SU-DHL-6 (cell line): ENCODE measurements around the gene GAN.

ENCODE experiments used
- H2AFZ ChIP-seq: fragments of 200-600 bp; sonication (generic); 2 replicates; pipeline ENCODE4 v1.6.1; 2014; ENCODE audit warnings: low read depth, mild to moderate bottlenecking, moderate library complexity, mixed read lengths, antibody characterized with exemption, low read length; ENCODE audit not compliant: severe bottlenecking
- H3F3A ChIP-seq: fragments of 200-600 bp; shearing (Covaris generic); 2 replicates; pipeline ENCODE4 v1.6.0; 2016; ENCODE audit warnings: antibody characterized with exemption, mild to moderate bottlenecking; ENCODE audit not compliant: insufficient read depth
- H3K27ac ChIP-seq: fragments of 200-600 bp; sonication (generic); 2 replicates; pipeline ENCODE4 v1.5.1; 2016; ENCODE audit warnings: low read depth, mild to moderate bottlenecking, low read length, moderate library complexity, mixed read lengths
- H3K27me3 ChIP-seq: fragments of 200-600 bp; sonication (generic), shearing (Covaris generic); 2 replicates; pipeline ENCODE4 v1.6.0; 2014; ENCODE audit warnings: mild to moderate bottlenecking, low read length
- H3K36me3 ChIP-seq: fragments of 200-600 bp; sonication (generic); 2 replicates; pipeline ENCODE4 v1.6.1; 2014; ENCODE audit warnings: mild to moderate bottlenecking, low read length, mixed read lengths
- H3K4me2 ChIP-seq: fragments of 300-600, 200-600 bp; shearing (Covaris generic), sonication (generic); 2 replicates; pipeline ENCODE4 v1.6.0; 2014; ENCODE audit warnings: low read length, low read depth, mild to moderate bottlenecking; ENCODE audit not compliant: poor library complexity, severe bottlenecking
- H3K4me3 ChIP-seq: fragments of 200-600 bp; sonication (generic); 2 replicates; pipeline ENCODE4 v1.5.1; 2014; ENCODE audit warnings: antibody characterized with exemption, low read length, mild to moderate bottlenecking, mixed read lengths; ENCODE audit not compliant: insufficient read depth, poor library complexity, severe bottlenecking
- H3K79me2 ChIP-seq: fragments of 200-600 bp; sonication (generic); 2 replicates; pipeline ENCODE4 v1.6.1; 2014; ENCODE audit warnings: mild to moderate bottlenecking, low read length, moderate library complexity; ENCODE audit not compliant: insufficient read depth
- H3K9ac ChIP-seq: fragments of 200-600 bp; sonication (generic); 2 replicates; pipeline ENCODE4 v1.7.0; 2014; ENCODE audit warnings: mild to moderate bottlenecking, low read length
- H3K9me2 ChIP-seq: fragments of 200-600 bp; sonication (generic); replicated peaks from 2 replicates; pipeline ENCODE4 v1.6.1; 2014; ENCODE audit warnings: low read length; ENCODE audit not compliant: insufficient read depth
- H3K9me3 ChIP-seq: fragments of 200-600 bp; sonication (generic); 2 replicates; pipeline ENCODE4 v1.6.1; 2014; ENCODE audit warnings: low read length, mixed read lengths; ENCODE audit not compliant: insufficient read depth
- H4K20me1 ChIP-seq: fragments of 200-600 bp; sonication (generic); 2 replicates; pipeline ENCODE4 v1.6.1; 2014; ENCODE audit warnings: low read depth, mild to moderate bottlenecking, antibody characterized with exemption, low read length, moderate library complexity, mixed read lengths
- EZH2phosphoT487 ChIP-seq: fragments of 200-600 bp; sonication (generic), shearing (Covaris generic); conservative IDR thresholded peaks from 2 replicates; pipeline ENCODE4 v1.6.1; 2018; ENCODE audit warnings: mild to moderate bottlenecking, antibody characterized with exemption, low read length, moderate library complexity, mixed read lengths
- TF ChIP-seq, protein P1 (sequence below): fragments of 200-600 bp; sonication (generic); IDR thresholded peaks from one replicate; pipeline ENCODE4 v1.5.1; 2017; ENCODE audit warnings: antibody characterized with exemption, mild to moderate bottlenecking, low read length, moderate library complexity; ENCODE audit not compliant: insufficient read depth, poor library complexity, severe bottlenecking

GAN gene

DNA sequence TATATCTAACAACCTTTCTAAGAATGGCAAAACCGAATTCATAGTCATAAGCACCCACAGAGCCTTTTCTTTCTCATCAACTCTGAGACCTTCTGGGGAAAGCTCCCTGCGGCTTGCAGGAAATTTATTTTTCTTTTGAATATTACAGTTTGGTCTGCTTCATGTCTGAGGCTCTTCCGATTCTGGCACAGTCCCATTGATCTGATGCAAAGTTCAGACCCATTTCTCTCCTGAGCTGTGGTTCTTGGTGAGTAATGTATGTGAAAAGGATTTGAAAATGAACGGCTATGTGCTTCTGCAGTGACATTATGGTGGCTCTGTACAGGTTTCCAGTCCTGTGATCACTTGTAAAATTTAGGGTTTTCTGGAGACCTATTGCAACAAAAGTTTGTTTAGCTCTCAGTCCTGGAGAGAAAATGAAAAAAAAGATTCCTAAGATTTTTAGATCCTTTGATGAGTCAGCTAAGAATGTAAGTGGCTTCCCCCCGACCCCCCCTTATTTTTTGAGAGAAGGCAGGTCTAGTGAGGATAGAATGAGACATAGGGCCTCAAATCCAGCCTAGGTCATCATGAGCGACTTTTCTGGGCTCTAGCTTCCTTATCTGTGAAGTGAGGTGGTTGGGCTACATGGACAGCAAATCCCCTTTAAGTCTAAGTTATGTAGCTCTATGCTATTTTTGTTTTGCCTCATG, 4.6 kb downstream of the GAN start:
- H3K9ac ChIP-seq: no peak overlapping the region
- no peaks in the 10 kb centered on the region for H3K27me3 ChIP-seq
- no peak overlapping the region for H3K27ac ChIP-seq
- no peaks in the 10 kb centered on the region for H3K9me2 ChIP-seq
- H4K20me1 ChIP-seq: peaks cover 19% of the 10 kb centered on the region
- no peak overlapping the region for H2AFZ ChIP-seq
- H3K79me2 ChIP-seq: 0 out of 2 replicates have a peak, but pooled peaks cover 7% of the 10 kb centered on the region
- no peak overlapping the region for H3K4me3 ChIP-seq
- H3K9me3 ChIP-seq: no peaks in the 10 kb centered on the region
- no peaks in the 10 kb centered on the region for H3K36me3 ChIP-seq
- H3K4me2 ChIP-seq: no peak overlapping the region
- no peak for TF ChIP-seq EZH2phosphoT487
- TF ChIP-seq, protein P1, sequence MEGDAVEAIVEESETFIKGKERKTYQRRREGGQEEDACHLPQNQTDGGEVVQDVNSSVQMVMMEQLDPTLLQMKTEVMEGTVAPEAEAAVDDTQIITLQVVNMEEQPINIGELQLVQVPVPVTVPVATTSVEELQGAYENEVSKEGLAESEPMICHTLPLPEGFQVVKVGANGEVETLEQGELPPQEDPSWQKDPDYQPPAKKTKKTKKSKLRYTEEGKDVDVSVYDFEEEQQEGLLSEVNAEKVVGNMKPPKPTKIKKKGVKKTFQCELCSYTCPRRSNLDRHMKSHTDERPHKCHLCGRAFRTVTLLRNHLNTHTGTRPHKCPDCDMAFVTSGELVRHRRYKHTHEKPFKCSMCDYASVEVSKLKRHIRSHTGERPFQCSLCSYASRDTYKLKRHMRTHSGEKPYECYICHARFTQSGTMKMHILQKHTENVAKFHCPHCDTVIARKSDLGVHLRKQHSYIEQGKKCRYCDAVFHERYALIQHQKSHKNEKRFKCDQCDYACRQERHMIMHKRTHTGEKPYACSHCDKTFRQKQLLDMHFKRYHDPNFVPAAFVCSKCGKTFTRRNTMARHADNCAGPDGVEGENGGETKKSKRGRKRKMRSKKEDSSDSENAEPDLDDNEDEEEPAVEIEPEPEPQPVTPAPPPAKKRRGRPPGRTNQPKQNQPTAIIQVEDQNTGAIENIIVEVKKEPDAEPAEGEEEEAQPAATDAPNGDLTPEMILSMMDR: no peak
- H3F3A ChIP-seq: no peaks in the 10 kb centered on the region

DNA sequence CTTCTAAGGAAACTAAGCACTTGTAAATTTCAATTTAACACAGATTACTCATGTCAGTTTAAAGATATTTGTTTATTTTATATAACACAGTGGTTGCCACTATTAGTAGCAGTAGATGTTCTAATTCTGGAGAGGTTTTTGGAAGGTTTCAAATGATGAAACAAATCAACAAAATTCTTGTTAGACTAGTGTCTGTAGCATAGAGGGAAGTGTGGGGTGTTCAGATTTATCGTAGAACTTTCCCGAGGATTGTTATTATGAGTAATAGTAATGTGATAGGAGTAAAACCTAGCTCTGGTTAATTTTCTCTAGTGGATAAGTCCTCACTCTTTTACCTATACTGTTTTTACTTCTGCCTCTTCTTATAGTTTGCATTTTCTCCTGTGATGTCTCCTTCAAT, 6.3 kb downstream of the GAN start:
- Histone ChIP-seq H4K20me1 (peaks cover 19% of the 10 kb centered on the region), H3K79me2 (0 out of 2 replicates have a peak, but pooled peaks cover 6% of the 10 kb centered on the region), H3K9me3 (no peaks in the 10 kb centered on the region), H3K4me2 (no peak overlapping the region), H3K27ac (no peak overlapping the region), H2AFZ (no peak overlapping the region), H3K36me3 (no peaks in the 10 kb centered on the region), H3K9ac (no peak overlapping the region), H3K9me2 (no peaks in the 10 kb centered on the region), H3F3A (no peaks in the 10 kb centered on the region), H3K27me3 (no peaks in the 10 kb centered on the region), H3K4me3 (no peak overlapping the region)
- TF ChIP-seq, protein P1: no peak

DNA sequence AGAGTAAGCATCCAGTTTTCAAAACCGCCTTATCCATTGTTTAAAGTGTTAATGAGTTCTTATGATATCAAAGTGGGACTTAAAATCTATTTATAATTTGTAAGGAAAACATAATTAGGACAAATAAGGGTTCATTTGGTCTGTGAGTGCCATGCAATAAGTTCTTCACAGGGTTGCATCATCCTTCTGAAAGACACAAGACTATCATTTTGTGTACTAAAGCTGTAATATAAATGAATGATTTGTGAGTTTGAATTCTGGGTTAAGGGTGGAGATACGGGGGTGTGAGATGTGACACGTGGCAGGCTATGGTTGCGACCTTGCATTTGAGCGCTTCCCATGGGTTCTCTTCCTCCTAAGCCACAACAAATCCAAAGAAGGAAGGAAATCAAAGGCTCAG, 6.8 kb downstream of the GAN start:
- Histone ChIP-seq H2AFZ (no peak overlapping the region), H3K4me3 (no peak overlapping the region), H3K36me3 (no peaks in the 10 kb centered on the region), H4K20me1 (peaks cover 19% of the 10 kb centered on the region), H3K4me2 (no peak overlapping the region), H3K9me2 (no peaks in the 10 kb centered on the region), H3K27me3 (no peaks in the 10 kb centered on the region), H3K27ac (no peak overlapping the region), H3K9me3 (no peaks in the 10 kb centered on the region), H3F3A (no peaks in the 10 kb centered on the region), H3K79me2 (0 out of 2 replicates have a peak, but pooled peaks cover 6% of the 10 kb centered on the region), H3K9ac (no peak overlapping the region)
- TF ChIP-seq, protein P1: no peak
